ENCODE results near the gene LINC01488. TPM values are rescaled to one million over a fixed set of nuclear protein-coding genes. Genes with fewer than 3 reads are reported as not detected.

Gene LINC01488
- total and polyA plus RNA-seq, 2 donors from 2014 or later: not detected

GRCh38 chr11:69493931-69494821, 12.7 kb downstream of the LINC01488 start:
- intact Hi-C loops (cut with DNase I): no loop called here
- peak in 3 of 5 donors; percentile 41 to 66 (median 49) for DNase-seq

GRCh38 chr11:69494851-69495250, 13.4 kb downstream of the LINC01488 start:
- Histone ChIP-seq H3K4me1 (ENCODE audit: control insufficient read depth in 2 of 3, insufficient read depth in 2 of 3, low read depth in 1 of 3, low read length in 3 of 3) (peaks cover 0 to 15% (median 4%) of the 10 kb centered on the region in 3 donors), H3K27me3 (ENCODE audit: control insufficient read depth, insufficient read depth, low read length) (no peaks in the 10 kb centered on the region), H3K9ac (ENCODE audit: low read length in 3 of 3) (no peak overlapping the region), H3K27ac (ENCODE audit: low read depth in 2 of 2, low read length in 2 of 2) (peak overlapping the region in 1 of 2 donors; percentile 43), H3K4me3 (ENCODE audit: low read length in 3 of 3) (no peak overlapping the region), H3K9me3 (ENCODE audit: control insufficient read depth in 2 of 3, insufficient read depth in 1 of 3, low read length in 3 of 3) (no peaks in the 10 kb centered on the region), H3K36me3 (ENCODE audit: control insufficient read depth in 2 of 3, insufficient read depth in 3 of 3, low read length in 3 of 3) (no peaks in the 10 kb centered on the region)
- intact Hi-C loops (cut with DNase I): no loop called here
- peak in 1 of 5 donors; percentile 33 for DNase-seq
- no peak for FAIRE-seq
- TF ChIP-seq, protein P1, sequence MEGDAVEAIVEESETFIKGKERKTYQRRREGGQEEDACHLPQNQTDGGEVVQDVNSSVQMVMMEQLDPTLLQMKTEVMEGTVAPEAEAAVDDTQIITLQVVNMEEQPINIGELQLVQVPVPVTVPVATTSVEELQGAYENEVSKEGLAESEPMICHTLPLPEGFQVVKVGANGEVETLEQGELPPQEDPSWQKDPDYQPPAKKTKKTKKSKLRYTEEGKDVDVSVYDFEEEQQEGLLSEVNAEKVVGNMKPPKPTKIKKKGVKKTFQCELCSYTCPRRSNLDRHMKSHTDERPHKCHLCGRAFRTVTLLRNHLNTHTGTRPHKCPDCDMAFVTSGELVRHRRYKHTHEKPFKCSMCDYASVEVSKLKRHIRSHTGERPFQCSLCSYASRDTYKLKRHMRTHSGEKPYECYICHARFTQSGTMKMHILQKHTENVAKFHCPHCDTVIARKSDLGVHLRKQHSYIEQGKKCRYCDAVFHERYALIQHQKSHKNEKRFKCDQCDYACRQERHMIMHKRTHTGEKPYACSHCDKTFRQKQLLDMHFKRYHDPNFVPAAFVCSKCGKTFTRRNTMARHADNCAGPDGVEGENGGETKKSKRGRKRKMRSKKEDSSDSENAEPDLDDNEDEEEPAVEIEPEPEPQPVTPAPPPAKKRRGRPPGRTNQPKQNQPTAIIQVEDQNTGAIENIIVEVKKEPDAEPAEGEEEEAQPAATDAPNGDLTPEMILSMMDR (IDR thresholded peaks at IDR 0.05; ENCODE audit: borderline replicate concordance, extremely low read depth, insufficient read depth): no peak

More at GRCh38 chr11:69493931-69494821, 12.7 kb downstream of the LINC01488 start:
- H3K36me3 ChIP-seq (ENCODE audit: control insufficient read depth in 2 of 3, insufficient read depth in 3 of 3, low read length in 3 of 3): no peaks in the 10 kb centered on the region
- no peak overlapping the region for H3K4me3 ChIP-seq (ENCODE audit: low read length in 3 of 3)
- TF ChIP-seq, protein P1 (IDR thresholded peaks at IDR 0.05; ENCODE audit: borderline replicate concordance, extremely low read depth, insufficient read depth): no peak
- H3K4me1 ChIP-seq (ENCODE audit: control insufficient read depth in 2 of 3, insufficient read depth in 2 of 3, low read depth in 1 of 3, low read length in 3 of 3): peaks cover 0 to 15% (median 4%) of the 10 kb centered on the region in 3 donors
- no peaks in the 10 kb centered on the region for H3K9me3 ChIP-seq (ENCODE audit: control insufficient read depth in 2 of 3, insufficient read depth in 1 of 3, low read length in 3 of 3)
- no peaks in the 10 kb centered on the region for H3K27me3 ChIP-seq (ENCODE audit: control insufficient read depth, insufficient read depth, low read length)
- no peak for FAIRE-seq
- H3K9ac ChIP-seq (ENCODE audit: low read length in 3 of 3): no peak overlapping the region
- H3K27ac ChIP-seq (ENCODE audit: low read depth in 2 of 2, low read length in 2 of 2): peak overlapping the region in 1 of 2 donors; percentile 43

- Histone ChIP-seq H3K36me3 (ENCODE audit: control insufficient read depth in 2 of 3, insufficient read depth in 3 of 3, low read length in 3 of 3) (no peaks in the 10 kb centered on the region), H3K4me1 (ENCODE audit: control insufficient read depth in 2 of 3, insufficient read depth in 2 of 3, low read depth in 1 of 3, low read length in 3 of 3) (peaks cover 0 to 15% (median 4%) of the 10 kb centered on the region in 3 donors), H3K4me3 (ENCODE audit: low read length in 3 of 3) (no peak overlapping the region), H3K27ac (ENCODE audit: low read depth in 2 of 2, low read length in 2 of 2) (no peak overlapping the region), H3K9ac (ENCODE audit: low read length in 3 of 3) (no peak overlapping the region), H3K27me3 (ENCODE audit: control insufficient read depth, insufficient read depth, low read length) (no peaks in the 10 kb centered on the region), H3K9me3 (ENCODE audit: control insufficient read depth in 2 of 3, insufficient read depth in 1 of 3, low read length in 3 of 3) (no peaks in the 10 kb centered on the region)
- intact Hi-C loops (cut with DNase I): no loop called here
- DNase-seq: peak in 1 of 5 donors; percentile 25
- TF ChIP-seq, protein P1 (IDR thresholded peaks at IDR 0.05; ENCODE audit: borderline replicate concordance, extremely low read depth, insufficient read depth): no peak
- FAIRE-seq: no peak
Measured at GRCh38 chr11:69495441-69496201, 14.2 kb downstream of the LINC01488 start.
